ENCODE results near the gene SSC5D.

The SSC5D gene

DNA sequence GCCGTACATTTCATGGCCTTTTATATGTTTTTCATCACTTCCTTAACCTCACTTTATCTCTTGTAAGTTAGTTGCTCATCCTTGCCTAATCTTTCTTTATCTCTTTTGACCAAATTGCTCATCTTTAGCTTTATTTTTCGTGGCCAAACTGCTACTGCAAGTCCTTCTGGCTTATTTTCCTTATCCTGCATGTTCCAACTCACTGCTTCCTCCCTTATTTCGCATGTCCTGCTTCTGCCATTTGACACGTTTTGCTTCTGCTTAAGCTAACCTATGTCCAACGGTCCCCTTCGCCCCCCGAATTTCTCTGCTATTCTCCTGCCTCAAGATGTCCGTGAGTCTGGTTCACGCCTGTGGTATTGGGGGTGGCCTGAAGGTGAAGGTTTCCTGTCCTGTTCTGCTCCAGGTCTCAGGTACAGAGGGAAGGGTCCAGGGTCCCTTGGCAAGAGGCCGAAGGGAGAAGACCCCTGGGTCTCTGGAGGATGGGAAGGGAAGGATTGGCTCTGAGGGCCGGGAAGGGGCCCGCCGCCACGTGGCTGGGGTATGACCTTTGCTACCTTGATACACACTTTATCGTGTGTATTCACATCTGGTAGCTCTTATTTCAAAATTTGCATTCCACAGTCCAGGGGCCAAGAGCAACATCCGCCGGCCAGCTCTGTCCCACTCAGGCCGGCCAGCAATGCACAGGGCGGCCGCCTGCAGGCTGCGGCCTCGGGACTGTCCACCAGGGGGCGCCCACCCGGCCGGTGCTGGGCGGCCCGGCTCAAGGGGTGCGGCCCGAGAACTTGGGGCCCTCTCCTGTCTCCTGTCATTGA, 20.8 kb upstream of the SSC5D start:
- no peak for TF ChIP-seq SIN3A (IDR thresholded peaks at IDR 0.05; ENCODE audit: borderline replicate concordance, insufficient read depth, low read length)
- TF ChIP-seq, protein P1, sequence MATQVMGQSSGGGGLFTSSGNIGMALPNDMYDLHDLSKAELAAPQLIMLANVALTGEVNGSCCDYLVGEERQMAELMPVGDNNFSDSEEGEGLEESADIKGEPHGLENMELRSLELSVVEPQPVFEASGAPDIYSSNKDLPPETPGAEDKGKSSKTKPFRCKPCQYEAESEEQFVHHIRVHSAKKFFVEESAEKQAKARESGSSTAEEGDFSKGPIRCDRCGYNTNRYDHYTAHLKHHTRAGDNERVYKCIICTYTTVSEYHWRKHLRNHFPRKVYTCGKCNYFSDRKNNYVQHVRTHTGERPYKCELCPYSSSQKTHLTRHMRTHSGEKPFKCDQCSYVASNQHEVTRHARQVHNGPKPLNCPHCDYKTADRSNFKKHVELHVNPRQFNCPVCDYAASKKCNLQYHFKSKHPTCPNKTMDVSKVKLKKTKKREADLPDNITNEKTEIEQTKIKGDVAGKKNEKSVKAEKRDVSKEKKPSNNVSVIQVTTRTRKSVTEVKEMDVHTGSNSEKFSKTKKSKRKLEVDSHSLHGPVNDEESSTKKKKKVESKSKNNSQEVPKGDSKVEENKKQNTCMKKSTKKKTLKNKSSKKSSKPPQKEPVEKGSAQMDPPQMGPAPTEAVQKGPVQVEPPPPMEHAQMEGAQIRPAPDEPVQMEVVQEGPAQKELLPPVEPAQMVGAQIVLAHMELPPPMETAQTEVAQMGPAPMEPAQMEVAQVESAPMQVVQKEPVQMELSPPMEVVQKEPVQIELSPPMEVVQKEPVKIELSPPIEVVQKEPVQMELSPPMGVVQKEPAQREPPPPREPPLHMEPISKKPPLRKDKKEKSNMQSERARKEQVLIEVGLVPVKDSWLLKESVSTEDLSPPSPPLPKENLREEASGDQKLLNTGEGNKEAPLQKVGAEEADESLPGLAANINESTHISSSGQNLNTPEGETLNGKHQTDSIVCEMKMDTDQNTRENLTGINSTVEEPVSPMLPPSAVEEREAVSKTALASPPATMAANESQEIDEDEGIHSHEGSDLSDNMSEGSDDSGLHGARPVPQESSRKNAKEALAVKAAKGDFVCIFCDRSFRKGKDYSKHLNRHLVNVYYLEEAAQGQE (IDR thresholded peaks at IDR 0.05; ENCODE audit: insufficient read depth in 1 of 2, low read depth in 2 of 2, low read length in 2 of 2), result no peak
- peak; percentile 58 for TF ChIP-seq FOXP2 (optimal IDR thresholded peaks at IDR 0.05; ENCODE audit: borderline replicate concordance, extremely low read depth, extremely low read length, insufficient read depth)
- TF ChIP-seq POLR2AphosphoS5 (IDR thresholded peaks at IDR 0.05; ENCODE audit: low read depth, low read length), result no peak
- no peak for TF ChIP-seq TAF1 (IDR thresholded peaks at IDR 0.05; ENCODE audit: borderline replicate concordance, insufficient read depth, low read length)

DNA sequence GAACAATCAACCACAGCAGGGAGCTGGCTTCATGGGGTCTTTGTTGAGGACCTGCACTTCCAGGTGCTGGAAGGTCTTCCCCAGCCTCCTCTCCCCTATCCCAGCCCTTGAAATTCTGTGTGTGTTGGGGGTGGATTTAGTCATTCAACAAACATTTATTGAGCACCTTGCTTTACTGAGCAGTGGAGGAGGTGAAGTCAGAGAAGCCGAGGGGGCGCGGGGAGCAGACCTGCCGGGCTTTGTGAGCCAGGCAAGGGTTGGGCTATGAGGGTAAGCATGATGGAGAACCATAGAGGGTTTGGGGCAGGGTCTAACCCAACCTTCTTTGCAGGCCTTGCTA, 20.2 kb upstream of the SSC5D start:
- TF ChIP-seq, protein P1 (IDR thresholded peaks at IDR 0.05; ENCODE audit: insufficient read depth in 1 of 2, low read depth in 2 of 2, low read length in 2 of 2), result no peak
- TF ChIP-seq TAF1 (IDR thresholded peaks at IDR 0.05; ENCODE audit: borderline replicate concordance, insufficient read depth, low read length) (no peak), POLR2AphosphoS5 (IDR thresholded peaks at IDR 0.05; ENCODE audit: low read depth, low read length) (no peak), FOXP2 (optimal IDR thresholded peaks at IDR 0.05; ENCODE audit: borderline replicate concordance, extremely low read depth, extremely low read length, insufficient read depth) (no peak), SIN3A (IDR thresholded peaks at IDR 0.05; ENCODE audit: borderline replicate concordance, insufficient read depth, low read length) (no peak)

DNA sequence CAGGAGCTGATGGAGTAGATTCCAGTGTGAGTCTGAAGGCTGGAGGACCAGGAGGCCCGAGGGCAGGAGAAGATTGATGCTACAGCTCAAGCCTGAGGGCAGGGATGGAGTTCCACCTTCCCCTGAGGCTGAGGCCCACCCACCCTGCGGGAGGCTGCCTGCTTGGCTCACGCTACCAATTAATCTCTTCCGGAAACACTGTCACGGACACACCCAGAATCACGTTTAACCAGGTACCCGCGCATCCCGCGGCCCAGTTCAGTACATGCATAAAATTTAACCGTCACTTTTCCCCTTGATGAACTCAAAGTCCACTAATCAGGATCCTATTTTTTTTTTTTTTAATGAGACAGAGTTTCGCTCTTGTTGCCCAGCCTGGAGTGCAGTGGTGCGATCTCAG, 17.0 kb upstream of the SSC5D start:
- TF ChIP-seq TAF1 (IDR thresholded peaks at IDR 0.05; ENCODE audit: borderline replicate concordance, insufficient read depth, low read length) (no peak), FOXP2 (optimal IDR thresholded peaks at IDR 0.05; ENCODE audit: borderline replicate concordance, extremely low read depth, extremely low read length, insufficient read depth) (no peak), SIN3A (IDR thresholded peaks at IDR 0.05; ENCODE audit: borderline replicate concordance, insufficient read depth, low read length) (no peak), POLR2AphosphoS5 (IDR thresholded peaks at IDR 0.05; ENCODE audit: low read depth, low read length) (no peak)
- TF ChIP-seq, protein P1 (IDR thresholded peaks at IDR 0.05; ENCODE audit: insufficient read depth in 1 of 2, low read depth in 2 of 2, low read length in 2 of 2), result no peak

DNA sequence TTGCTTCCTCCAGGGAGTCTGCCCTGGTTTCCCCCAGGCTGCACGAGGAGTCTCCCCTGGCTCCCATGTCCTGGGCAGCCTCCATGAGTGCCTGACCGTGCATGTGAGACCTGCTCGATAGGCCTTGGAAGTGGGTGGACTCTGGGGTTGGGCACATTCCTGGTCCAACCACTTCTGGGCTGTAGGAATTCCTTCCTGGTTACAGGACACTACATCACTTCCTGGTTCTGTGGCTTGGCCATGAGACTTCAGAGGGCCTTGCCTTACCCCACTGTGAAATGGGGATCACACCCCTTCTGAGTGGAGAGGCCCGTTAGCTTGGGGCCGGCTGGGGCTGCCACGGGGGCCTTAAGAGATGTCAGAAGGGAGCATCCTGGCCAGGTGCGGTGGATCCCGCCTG, 15.8 kb upstream of the SSC5D start:
- TF ChIP-seq, protein P1 (IDR thresholded peaks at IDR 0.05; ENCODE audit: insufficient read depth in 1 of 2, low read depth in 2 of 2, low read length in 2 of 2), result no peak

Data from PFSK-1 (cell line).